ENCODE results near the gene GPR107.

GPR107 gene

DNA sequence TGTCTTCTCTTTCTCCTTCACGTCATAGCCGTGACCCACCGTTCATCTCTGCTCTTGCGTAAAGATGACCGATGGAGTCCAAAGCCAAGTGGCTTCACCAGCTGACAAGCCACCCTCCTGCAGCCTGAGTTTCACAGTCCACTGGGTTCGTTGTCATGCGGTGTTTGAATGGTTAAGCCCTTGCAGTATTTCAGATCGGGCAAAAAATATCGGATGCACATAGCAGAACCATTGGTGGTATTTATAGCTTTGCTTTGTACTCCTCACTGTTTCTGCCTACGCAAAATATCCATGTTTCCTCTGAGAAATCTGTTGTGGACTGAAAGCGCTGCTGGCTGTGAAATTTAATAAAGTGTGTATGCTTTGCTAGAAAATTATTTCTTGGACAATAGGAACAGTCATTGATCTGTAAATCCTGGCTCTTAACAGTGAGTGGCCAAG lies 84.0 kb downstream of the GPR107 start:
- no peak for DNase-seq (ENCODE audit: low read depth)

DNA sequence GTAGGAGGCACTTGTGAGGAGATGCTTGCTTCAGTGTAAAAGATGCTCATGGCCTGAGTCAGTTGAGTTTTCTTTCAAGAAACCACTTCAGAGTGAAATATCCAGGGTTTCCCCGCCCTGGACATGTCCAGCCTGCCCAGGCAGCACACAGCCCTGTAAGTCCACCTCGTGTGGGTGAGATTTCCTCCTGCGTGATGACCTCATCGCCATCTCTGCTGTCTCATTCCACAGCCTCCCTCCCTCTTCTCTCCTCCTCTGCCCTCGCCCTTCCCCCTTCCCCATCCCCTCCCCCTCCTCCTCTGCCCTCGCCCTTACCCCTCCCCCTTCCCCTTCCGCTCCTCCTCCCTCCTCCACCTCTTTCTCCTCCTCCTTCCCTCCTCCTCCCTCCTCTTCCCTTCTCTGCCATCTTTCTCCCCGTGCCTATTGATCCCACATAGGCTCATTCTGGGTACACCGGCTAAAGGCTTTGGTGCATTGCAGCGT lies 84.5 kb downstream of the GPR107 start:
- peak; percentile 94 for DNase-seq (ENCODE audit: low read depth)

DNA sequence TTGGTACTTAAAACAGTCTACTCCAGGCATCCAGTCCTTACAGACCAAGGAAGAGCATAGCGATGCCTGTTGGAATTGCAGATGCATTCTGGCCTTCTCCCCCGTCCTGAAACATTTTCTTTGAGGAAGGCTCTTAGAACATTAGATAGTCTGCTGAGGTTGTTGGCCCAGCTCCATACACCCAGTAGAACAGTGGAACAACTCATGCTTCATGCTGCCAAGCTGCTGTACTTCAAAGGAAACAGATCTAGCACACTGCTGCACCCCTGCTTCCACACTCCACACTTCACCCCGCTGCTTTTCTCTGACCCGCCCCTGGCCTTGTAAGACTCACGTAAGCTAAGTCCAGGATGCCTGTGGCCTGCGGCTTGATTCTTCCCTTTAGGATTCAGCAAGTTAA lies 85.1 kb downstream of the GPR107 start:
- peak; percentile 96 for DNase-seq (ENCODE audit: low read depth)

DNA sequence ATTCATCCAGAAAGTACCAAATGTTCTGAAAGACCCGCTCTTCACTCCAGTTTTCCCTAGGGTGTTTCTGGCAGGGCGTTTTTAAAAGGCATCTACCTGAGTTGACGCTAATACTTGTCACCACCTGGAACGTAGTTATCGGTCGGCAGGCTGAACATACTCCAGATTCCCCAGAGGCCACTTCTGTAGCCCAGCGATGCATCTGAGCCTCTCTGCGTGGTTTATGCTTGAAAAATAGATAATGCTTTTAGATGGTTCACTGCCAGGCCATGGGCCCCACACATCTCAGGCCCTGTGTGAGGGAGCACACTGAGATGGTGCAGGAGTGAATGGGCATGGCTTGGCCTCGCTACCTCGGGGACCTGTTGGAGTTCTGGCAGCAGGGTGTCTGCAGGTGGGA lies 85.5 kb downstream of the GPR107 start:
- no peak for DNase-seq (ENCODE audit: low read depth)

DNA sequence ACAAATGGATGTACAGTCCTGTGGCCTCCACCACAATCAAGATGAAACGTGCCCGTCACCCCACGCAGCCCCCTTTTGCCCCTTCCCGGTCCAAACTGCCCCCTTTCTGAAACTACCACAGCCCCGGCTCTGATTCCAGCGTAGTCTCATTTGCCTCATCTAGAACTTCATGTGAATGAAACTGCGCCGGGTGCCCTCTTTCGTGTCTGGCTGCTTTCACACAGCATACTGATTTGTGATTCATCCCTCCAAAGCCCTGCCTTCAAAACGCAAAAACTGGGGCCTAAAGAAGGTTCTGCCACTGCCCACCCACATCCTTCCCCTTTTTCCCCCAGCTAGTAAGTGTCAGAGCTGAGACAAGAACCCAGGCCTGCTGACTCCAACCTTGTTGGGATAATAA lies 87.0 kb downstream of the GPR107 start:
- no peak for DNase-seq (ENCODE audit: low read depth)

DNA sequence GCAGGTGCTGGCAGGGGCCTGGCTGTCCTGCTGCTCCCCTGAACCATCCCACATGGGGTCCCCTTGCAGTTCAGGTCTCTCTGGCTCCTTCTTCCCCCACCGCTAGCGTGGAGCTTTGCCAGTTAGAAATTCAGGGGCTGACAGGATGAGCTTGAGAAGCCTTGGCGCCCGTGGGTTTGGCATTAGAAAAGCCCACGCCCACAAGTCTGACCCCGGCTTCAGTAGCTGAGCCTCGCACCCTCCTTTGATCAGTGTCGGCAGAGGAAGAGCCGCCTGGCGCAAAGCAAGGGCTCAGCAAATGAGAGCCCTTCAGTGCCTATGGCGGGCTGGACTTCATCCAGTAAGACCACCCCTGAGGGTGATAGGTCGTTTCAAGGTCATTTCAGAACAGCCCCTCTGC lies 88.3 kb downstream of the GPR107 start:
- no peak for DNase-seq (ENCODE audit: low read depth)

DNA sequence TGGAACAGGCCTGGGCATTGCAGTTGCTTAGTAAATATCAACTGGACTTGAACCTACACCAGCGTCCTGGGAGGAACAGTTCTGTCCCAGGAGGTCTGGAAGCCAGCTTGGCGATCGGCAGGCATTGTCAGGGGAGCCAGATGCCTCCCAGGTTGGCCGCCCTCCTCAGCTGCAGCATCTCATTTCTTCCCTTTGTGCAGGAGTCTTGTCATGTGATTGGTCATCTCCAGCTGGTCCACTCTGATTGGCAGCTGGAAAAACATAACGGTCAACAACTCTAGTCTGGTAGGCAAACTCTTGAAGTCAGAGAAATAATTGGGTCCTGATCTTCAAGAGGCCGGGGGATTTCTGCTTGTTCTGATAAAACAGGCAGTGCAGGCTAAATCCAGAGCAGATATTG lies 88.9 kb downstream of the GPR107 start:
- no peak for DNase-seq (ENCODE audit: low read depth)

DNA sequence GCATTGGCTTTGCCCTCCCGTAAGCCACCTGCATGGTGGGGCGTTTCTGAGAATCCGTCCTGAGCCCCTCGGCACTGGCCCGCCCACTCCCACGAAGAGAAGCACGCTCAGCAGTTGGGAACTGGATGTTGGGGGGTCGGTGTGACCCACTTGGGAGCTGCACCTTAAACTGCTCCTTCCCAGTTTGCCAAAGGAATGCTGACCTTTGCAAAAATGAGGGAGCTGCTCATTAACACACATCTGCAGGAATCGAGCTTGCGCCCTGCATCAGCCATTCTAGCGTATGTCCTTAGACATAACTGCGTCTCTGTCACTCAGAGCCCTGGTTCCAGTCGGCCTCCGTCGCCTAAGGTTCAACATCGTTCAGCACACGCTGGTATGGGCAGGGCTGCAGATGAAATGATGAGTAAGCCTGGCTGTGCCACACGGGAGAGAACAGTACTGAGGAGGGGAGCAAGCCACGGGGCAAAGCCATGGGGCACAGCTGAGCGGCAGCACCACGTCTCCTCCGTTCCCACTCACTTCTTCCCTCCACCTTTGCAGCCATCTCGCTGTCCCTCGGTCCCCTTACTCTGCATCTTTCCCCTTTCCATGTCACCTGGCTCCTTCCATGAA lies 89.7 kb downstream of the GPR107 start:
- no peak for DNase-seq (ENCODE audit: low read depth)

DNA sequence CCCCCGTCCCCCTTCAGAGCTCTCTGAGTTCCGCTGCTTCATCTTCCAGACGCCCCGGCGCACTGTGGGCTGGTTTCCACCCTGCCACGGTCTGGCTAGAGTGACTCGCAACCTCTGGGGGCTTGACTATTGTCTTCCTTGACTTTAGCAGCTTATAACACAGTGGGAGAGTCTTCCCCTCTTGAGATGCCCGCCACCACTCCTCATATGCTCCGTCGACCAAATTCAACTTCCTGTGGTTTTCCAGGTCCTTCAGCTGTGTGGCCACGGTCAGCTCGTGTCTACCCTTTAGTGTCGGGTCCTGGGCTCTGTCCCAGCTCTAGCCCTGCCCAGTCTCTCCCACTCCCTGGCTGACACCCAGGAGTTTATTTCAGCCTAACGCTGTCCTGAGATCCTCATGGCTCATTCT lies 90.3 kb downstream of the GPR107 start:
- DNase-seq (ENCODE audit: low read depth): no peak

DNA sequence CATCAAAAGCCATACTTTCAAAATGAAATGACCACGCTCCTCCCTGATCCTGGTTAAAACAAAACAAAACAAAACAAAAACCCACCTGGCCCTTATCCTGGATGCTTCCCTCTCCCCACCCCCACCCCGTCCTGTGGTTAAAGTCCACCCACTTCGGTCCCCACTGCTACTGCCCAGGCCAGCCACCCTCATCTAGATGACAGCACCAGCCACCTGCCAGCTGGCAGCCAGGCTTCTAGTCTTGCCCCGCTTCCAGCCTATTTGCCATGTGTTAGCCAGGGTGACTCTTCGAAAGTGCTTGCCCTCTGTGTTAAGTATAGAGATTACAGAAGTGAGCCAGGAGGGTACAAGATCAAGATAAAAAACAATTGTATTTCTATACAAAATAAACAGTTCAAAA lies 91.0 kb downstream of the GPR107 start:
- no peak for DNase-seq (ENCODE audit: low read depth)

DNA sequence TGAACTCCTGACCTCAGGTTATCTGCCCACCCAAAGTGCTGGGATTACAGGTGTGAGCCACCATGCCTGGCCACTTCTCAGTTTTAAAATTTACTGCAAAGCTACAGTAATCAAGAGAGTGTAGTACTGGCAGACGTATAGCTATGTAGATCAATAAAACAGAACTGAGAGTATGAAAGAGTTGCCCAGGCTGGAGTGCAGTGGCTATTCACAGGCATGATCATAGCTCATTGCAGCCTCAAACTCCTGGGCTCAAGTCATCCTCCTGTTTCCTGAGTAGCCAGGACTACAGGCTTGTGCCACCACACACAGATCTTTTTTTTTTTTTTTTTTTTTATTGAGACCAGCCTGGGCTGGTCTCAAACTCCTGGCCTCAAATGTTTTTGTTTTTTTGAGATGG lies 92.0 kb downstream of the GPR107 start:
- no peak for DNase-seq (ENCODE audit: low read depth)

DNA sequence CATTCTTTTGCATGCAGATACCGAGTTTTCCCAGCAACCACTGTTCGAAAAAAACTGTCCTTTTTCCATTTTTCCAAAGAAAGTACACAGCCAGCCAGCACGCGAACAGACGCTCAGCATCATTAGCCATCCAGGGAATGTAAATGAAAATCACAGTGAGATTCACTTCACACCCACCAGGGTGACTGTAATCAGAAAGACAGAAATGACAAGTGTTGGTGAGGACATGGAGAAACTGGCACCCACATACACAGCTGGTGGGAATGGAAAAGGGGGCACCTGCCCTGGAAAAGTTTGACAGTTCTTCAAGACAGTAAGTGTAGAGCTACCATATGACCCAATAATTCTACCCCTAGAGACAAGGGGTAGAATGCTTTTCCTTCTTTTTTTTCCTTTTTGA lies 93.5 kb downstream of the GPR107 start:
- DNase-seq (ENCODE audit: low read depth): no peak

DNA sequence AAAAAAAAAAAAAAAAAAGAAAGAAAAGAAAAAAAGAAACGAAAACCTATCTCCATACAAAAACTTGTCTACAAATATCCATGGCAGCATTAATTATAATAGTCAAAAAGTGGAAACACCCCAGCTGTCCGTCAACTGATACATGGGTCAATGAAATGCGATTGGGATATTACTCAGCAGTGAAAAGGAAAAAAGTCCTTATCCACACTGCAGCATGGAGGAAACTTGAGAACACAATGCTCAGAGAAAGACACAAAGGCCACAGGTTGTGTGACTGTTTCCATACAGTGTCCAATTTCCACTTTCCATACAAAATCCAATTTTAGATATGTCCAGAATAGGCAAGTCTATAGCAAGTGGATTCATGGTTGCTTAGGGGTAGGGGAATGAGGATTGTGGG lies 94.2 kb downstream of the GPR107 start:
- no peak for DNase-seq (ENCODE audit: low read depth)

DNA sequence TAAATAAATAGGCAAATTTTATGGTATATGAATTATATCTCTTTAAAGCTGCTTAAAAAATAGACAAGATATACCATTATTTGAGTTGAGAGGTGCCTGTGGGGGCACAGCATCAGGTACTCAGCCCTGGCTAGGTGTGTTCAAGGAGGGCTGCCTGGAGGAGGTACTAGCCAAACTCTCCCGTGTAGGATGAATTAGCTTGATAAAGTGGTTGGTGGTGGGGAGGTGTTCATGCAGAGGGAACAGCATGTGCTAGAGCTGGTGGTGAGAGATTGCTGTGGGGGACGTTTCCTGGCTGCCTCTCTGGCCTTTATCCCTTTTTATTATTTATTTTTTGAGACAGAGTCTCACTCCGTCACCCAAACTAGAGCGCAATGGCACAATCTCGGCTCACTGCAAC lies 95.3 kb downstream of the GPR107 start:
- DNase-seq (ENCODE audit: low read depth): no peak

DNA sequence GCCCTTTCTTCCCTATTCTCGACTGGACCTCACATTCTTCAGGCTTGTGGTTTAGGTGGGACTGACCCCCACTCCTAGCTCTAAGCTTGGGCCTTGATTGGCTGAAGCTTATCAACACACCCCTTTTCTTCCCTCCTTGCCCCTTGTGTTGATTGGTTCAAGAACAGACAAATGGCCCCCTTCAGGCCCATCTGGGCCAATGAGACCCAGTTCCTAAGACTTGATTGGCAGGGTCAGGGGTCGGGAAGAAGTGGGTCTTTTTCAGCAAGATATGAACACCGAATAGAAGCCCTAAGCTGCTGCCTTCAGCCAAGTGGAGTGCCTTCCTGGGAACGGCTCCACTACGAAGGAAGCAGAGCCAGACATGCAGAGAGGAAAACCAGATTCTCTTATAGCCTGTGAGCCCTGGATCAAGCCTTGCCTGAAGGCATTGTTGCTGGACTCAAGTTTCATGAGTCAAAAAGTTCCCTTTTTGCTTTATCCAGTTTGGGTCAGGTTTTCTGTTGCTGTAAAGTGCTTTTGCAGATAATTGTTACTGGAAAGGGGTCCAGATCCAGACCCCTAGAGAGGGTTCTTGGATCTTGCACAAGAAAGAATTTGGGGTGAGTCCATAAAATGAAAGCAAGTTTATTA lies 96.1 kb downstream of the GPR107 start:
- DNase-seq (ENCODE audit: low read depth): no peak

DNA sequence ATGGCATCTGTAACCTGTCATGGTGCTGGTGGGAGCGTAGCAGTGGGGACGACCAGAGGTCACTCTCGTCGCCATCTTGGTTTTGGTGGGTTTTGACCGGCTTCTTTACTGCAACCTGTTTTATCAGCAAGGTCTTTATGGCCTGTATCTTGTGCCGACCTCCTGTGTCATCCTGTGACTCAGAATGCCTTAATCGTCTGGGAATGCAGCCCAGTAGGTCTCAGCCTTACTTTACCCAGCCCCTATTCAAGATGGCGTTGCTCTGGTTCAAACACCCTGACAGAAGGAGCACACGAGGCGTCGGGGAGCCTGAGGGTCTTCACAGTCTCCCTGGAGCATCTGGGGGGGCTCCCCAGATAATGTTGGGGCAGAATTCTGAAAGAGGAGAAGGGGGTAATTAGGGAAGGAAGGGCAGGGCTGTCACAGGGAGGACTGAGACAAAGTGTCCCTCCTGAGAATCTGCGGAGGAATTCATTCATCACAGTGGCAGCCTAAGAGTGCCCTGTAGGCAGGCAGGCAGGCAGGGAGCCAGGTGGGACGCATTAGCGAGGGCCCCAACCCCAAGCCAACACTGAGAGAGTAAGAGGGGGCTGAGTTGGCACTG lies 97.2 kb downstream of the GPR107 start:
- no peak for DNase-seq (ENCODE audit: low read depth)

DNA sequence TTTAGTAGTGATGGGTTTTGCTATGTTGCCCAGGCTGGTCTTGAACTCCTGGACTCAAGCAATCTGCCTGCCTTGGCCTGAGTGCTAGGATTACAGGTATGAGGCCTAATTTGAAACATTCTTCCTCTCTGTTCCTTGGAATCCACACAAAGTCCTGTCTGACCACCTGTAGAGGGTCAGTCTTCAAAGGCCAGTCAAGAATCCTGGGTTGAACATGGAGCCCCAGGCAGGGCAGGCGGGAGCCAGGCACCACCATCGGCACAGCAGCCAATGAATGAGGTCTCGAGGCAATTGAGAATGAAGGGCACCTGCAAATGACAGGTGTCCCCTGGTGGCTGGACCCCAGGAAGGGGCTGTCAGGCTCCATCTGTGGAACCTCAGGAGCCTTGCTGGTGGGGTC lies 101.1 kb downstream of the GPR107 start:
- no peak for DNase-seq (ENCODE audit: low read depth)

DNA sequence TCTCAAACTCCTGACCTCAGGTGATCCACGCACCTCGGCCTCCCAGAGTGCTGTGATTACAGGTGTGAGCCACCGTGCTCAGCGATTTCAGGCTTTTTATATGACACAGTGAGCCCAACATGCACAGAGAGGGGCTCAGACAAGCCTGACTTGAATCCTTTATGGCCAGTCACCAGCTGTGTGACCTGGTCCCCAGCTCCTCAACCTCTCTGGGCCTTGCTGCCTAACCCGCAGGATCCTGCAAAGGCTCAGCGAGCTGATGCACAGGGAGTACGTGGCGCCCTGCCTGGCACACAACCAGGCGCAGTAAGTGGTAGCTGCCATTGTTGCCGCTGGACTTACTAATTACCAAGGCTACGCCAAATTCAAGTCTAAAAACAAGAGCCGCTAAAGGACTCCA lies 101.9 kb downstream of the GPR107 start:
- DNase-seq (ENCODE audit: low read depth): no peak

DNA sequence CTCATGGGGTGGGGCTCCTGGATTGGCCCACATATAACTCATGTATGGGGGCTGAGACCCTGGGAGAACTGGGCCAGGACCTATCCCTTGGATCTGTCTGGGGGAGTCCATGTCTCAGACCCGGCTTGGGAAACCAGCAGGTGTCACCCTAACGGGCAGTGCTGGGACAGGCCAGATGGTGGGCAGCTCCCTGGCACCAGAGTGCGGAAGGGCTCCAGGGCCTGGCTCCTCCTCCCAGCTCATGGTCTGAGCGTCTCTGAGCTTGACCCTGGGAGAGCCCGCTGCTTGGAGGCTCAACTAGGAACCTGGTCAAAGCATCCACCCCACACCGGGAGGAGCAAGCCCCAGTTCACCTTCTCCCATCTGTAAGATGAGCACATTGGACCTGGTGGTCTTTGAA lies 103.0 kb downstream of the GPR107 start:
- no peak for DNase-seq (ENCODE audit: low read depth)

DNA sequence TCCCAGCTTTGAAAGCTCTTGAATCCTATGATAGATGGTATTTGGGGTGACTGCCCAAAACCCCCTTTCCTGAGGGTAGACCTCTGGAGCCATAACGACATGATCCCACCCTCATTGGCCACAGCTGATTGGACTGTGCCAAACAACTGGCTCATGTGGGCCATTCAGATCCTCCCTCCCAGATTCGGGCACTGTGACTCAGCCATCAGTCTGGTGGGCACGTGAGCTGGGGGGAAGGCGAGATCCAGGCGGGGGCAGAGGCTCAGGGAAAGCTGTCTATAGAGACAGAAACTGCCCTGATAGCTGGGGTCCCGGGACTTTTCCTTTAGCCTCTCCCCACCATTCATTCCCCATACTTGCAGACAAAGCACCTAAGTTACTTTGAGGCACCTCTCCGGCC lies 103.4 kb downstream of the GPR107 start:
- DNase-seq (ENCODE audit: low read depth): no peak

DNA sequence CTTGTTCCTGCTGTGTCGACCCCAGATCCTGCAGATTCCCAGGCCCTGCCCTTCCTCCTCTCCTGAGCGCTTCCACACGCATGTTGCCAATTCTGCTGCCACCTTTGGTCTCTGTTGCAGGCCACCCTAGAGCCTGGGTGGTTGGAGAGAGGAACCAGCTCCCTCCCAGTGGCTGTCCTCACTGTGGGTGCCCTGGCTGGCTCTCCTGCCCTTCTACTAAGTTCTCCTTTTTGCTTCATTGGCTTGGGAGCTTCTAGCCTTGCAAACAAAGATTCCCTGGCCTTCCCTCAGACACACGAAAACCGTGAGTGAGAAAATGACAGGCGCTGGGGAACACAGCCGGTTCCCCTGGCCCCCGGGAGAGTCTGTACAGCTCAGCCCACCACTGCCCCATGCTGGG lies 104.3 kb downstream of the GPR107 start:
- no peak for DNase-seq (ENCODE audit: low read depth)

DNA sequence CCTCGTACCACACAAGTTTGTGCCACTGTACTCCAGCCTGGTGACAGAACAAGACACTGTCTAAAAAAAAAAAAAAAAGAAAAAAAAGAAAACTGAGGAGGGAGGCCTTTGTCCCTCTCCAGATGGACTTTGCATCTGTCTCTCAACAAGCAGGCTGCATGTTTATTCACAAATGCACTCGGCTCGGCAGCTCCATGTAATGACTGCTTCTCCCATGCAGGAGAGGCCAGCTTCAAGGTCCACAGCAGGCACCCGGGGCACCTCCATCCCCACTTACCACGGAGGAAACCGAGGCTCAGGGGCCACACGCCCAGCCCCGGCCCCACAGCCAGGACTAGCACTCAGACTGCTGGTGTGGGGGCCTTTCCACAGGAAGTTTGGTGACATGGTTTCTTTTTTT lies 105.4 kb downstream of the GPR107 start:
- no peak for DNase-seq (ENCODE audit: low read depth)

DNA sequence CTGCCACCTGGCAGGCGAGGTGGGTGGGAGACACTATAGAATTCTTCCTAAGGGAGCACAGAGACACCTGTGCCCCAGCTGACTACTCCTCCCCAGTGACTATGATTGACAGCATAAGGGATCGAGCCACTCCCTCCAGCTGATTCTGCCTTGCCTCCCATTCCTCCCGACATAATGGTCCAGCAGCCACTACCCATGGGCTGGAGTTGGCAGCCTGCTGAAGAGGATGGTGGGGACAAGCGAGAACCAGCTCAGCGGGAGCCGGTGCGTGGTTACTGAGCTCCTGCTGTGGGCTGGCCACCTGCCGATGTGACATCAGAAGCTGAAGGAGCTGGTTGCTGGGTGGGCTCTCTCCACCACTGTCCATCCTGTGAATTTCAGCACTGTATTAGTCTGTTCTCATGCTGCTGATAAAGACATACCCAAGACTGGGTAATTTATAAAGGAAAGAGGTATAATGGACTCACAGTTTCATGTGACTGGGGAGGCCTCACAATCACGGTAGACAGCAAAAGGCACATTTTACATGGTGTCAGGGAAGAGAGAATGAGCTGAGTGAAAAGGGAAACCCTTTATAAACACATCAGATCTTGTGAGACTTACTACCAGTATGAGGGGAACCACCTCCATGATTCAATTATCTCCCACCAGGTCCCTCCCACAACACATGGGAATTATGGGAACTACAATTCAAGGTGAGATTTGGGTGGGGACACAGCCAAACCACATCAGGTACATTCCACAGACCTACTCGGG lies 106.4 kb downstream of the GPR107 start:
- DNase-seq (ENCODE audit: low read depth): no peak
